HepG2 (cell line): Measurements from ENCODE around the gene CTRL. TPM values are rescaled to one million over a fixed set of nuclear protein-coding genes. Genes with fewer than 3 reads are reported as not detected.
A peak's percentile ranks its signal among the peaks of the same experiment; 100 is the strongest.

Experiments
- CREB3 ChIP-seq: sonication (generic); formaldehyde crosslinking; IDR thresholded peaks from 2 replicates; pipeline ENCODE4 v1.5.0; 2020; ENCODE audit warnings: missing genetic modification reagents
- CSRNP1 ChIP-seq: sonication (generic); formaldehyde crosslinking; IDR thresholded peaks from 2 replicates; pipeline ENCODE4 v1.8.1; 2023; ENCODE audit warnings: mild to moderate bottlenecking, missing genetic modification reagents
- DNMT1 ChIP-seq: sonication (generic); formaldehyde crosslinking; IDR thresholded peaks from 2 replicates; pipeline ENCODE4 v1.5.1; 2020; ENCODE audit warnings: mild to moderate bottlenecking, missing genetic modification reagents
- FOXC1 ChIP-seq: sonication (generic); formaldehyde crosslinking; IDR thresholded peaks from 2 replicates; pipeline ENCODE4 v1.8.0; 2022; ENCODE audit warnings: mild to moderate bottlenecking, missing genetic modification reagents, borderline replicate concordance
- HNF4G ChIP-seq, 2 experiments: sonication (generic) in 1 of 2; formaldehyde crosslinking in 1 of 2; IDR thresholded peaks; 2 replicates each; pipeline versions ENCODE4 v1.4.0 to v1.6.1; 2011 to 2020; ENCODE audit warnings: borderline replicate concordance in 2 of 2, low read depth in 2 of 2, mild to moderate bottlenecking in 2 of 2, low read length in 1 of 2, missing genetic modification reagents in 1 of 2, moderate library complexity in 1 of 2
- HOMEZ ChIP-seq: IDR thresholded peaks from 2 replicates; pipeline ENCODE4 v1.6.1; 2016; ENCODE audit warnings: low read depth
- IKZF5 ChIP-seq: IDR thresholded peaks from 2 replicates; pipeline ENCODE4 v1.6.1; 2018; ENCODE audit warnings: missing genetic modification reagents, mild to moderate bottlenecking, missing compliant biosample characterization
- ISL2 ChIP-seq: sonication (generic); formaldehyde crosslinking; IDR thresholded peaks from 2 replicates; pipeline ENCODE4 v1.5.0; 2020; ENCODE audit warnings: missing genetic modification reagents
- MAZ ChIP-seq, 2 experiments: sonication (generic) in 1 of 2; formaldehyde crosslinking in 1 of 2; IDR thresholded peaks; 2 replicates each; pipeline versions ENCODE4 v1.5.0 to v1.6.1; 2012 to 2020; ENCODE audit warnings: low read depth in 2 of 2, mild to moderate bottlenecking in 2 of 2, borderline replicate concordance in 1 of 2, improper control_type of control experiment in 1 of 2, low read length in 1 of 2, missing genetic modification reagents in 1 of 2, moderate library complexity in 1 of 2
- MXD1 ChIP-seq: sonication (generic); formaldehyde crosslinking; IDR thresholded peaks from 2 replicates; pipeline ENCODE4 v1.4.0; 2020; ENCODE audit warnings: mild to moderate bottlenecking, missing genetic modification reagents
- PBX3 ChIP-seq: sonication (generic); formaldehyde crosslinking; IDR thresholded peaks from 2 replicates; pipeline ENCODE4 v1.8.1; 2023; ENCODE audit warnings: missing genetic modification reagents, inconsistent platforms, borderline replicate concordance
- POLR2AphosphoS5 ChIP-seq: IDR thresholded peaks from 2 replicates; pipeline ENCODE4 v1.6.1; 2012; ENCODE audit warnings: low read depth, low read length
- RELA ChIP-seq: sonication (generic); formaldehyde crosslinking; IDR thresholded peaks from 2 replicates; pipeline ENCODE4 v1.4.0; 2020; ENCODE audit warnings: missing genetic modification reagents
- SIX4 ChIP-seq: sonication (generic); formaldehyde crosslinking; IDR thresholded peaks from 2 replicates; pipeline ENCODE4 v1.4.0; 2020; ENCODE audit warnings: missing genetic modification reagents
- TARDBP ChIP-seq: sonication (generic); formaldehyde crosslinking; IDR thresholded peaks from 2 replicates; pipeline ENCODE4 v1.8.0; 2022; ENCODE audit warnings: mild to moderate bottlenecking, missing genetic modification reagents
- ZFP1 ChIP-seq: IDR thresholded peaks from 2 replicates; pipeline ENCODE4 v1.6.1; 2016
- ZFP62 ChIP-seq: sonication (generic); formaldehyde crosslinking; IDR thresholded peaks from 2 replicates; pipeline ENCODE4 v1.4.0; 2020; ENCODE audit warnings: missing genetic modification reagents
- ZNF17 ChIP-seq: sonication (generic); formaldehyde crosslinking; IDR thresholded peaks from 2 replicates; pipeline ENCODE4 v1.5.0; 2020; ENCODE audit warnings: mild to moderate bottlenecking, missing genetic modification reagents
- ZNF562 ChIP-seq: sonication (generic); formaldehyde crosslinking; IDR thresholded peaks from 2 replicates; pipeline ENCODE4 v1.8.0; 2022; ENCODE audit warnings: missing genetic modification reagents, borderline replicate concordance
- ZNF782 ChIP-seq: sonication (generic); formaldehyde crosslinking; IDR thresholded peaks from 2 replicates; pipeline ENCODE4 v1.4.0; 2020; ENCODE audit warnings: missing genetic modification reagents, mild to moderate bottlenecking, borderline replicate concordance
- ZSCAN21 ChIP-seq: sonication (generic); formaldehyde crosslinking; IDR thresholded peaks from 2 replicates; pipeline ENCODE4 v1.8.0; 2022; ENCODE audit warnings: mild to moderate bottlenecking, missing genetic modification reagents, moderate library complexity, borderline replicate concordance
- polyA plus RNA-seq, 8 experiments: library from polyadenylated mRNA; depleted of rRNA in 3 of 8; stranded (reverse) in 7 of 8; unstranded in 1 of 8; fragments of >200 nt; fragmentation: Illumina TruSeq in 4 of 8; extraction: Trizol in 4 of 8; gene quantifications; 2 replicates each; pipeline versions ENCODE4 v1.2.1 to v1.2.3, GENCODE V29; 2011 to 2016; ENCODE audit warnings: low read depth in 4 of 8, missing spikeins in 1 of 8, mixed read lengths in 1 of 8; ENCODE audit not compliant: insufficient read depth in 1 of 8
- total RNA-seq, 5 experiments: library from RNA; depleted of rRNA; stranded (reverse); fragments of >200 nt; fragmentation: Illumina TruSeq; extraction: Trizol; gene quantifications; 2 replicates each; pipeline ENCODE4 v1.2.3, GENCODE V29; 2016; ENCODE audit warnings: low read depth in 1 of 5

The CTRL gene
- total and polyA plus RNA-seq, 2 of the 13 experiments (the other 11 are each of a cell fraction or from before 2014, with no cell fraction given) = 1.9 to 2.7 TPM

- TF ChIP-seq MAZ (IDR thresholded peaks at IDR 0.05; ENCODE audit: borderline replicate concordance, low read depth, low read length) (no peak), MAZ (CRISPR knock-in tag; IDR thresholded peaks at IDR 0.05; ENCODE audit: low read depth) (no peak; the same call in 1 of the 2 replicates), ZFP1 (CRISPR knock-in tag) (no peak), DNMT1 (no peak), CSRNP1 (CRISPR knock-in tag) (no peak), SIX4 (no peak), FOXC1 (CRISPR knock-in tag) (no peak; the same call in 1 of the 2 replicates), ZNF17 (CRISPR knock-in tag) (no peak), MXD1 (CRISPR knock-in tag) (0 out of 2 replicates have a peak, but pooled peaks have one; percentile 48), CREB3 (no peak), RELA (CRISPR knock-in tag) (no peak), ZNF562 (CRISPR knock-in tag) (no peak), HNF4G (IDR thresholded peaks at IDR 0.05; ENCODE audit: borderline replicate concordance, low read depth, low read length) (no peak), HNF4G (CRISPR knock-in tag; IDR thresholded peaks at IDR 0.05; ENCODE audit: borderline replicate concordance, low read depth) (no peak), HOMEZ (no peak), ZSCAN21 (CRISPR knock-in tag) (peak; percentile 50; the same call in 1 of the 2 replicates), POLR2AphosphoS5 (no peak), ZFP62 (CRISPR knock-in tag) (no peak), ZNF782 (CRISPR knock-in tag) (peak; percentile 75; the same call in 1 of the 2 replicates), ISL2 (CRISPR knock-in tag) (no peak), PBX3 (no peak), IKZF5 (CRISPR knock-in tag) (peak; percentile 57; the same call in 1 of the 2 replicates), TARDBP (CRISPR knock-in tag) (no peak)
These were observed 11.0 kb upstream of the CTRL start (continued) for GRCh38 chr16:67942510-67943255.
